AG04450 (cell line): ENCODE results near the gene TRIM44. TPM values are rescaled to one million over a fixed set of nuclear protein-coding genes. Genes with fewer than 3 reads are reported as not detected.

Source experiments
- CTCF ChIA-PET: fragments of 300-600, 350-600 bp; formaldehyde crosslinking; extraction: SDS; loops from one replicate; lab custom pipeline; 2022; ENCODE audit warnings: antibody characterized with exemption, inconsistent platforms; lab: Charles Lee
- POLR2A ChIA-PET: fragments of 350-600 bp; formaldehyde crosslinking; extraction: SDS; loops from one replicate; lab custom pipeline; 2021; ENCODE audit warnings: antibody characterized with exemption, inconsistent platforms; lab: Yijun Ruan, JAX
- DNase-seq: peaks from one replicate; pipeline ENCODE4 v3.0.0-alpha.2; 2011; ENCODE audit warnings: low read depth, low spot score
- H3K27ac ChIP-seq: one replicate; pipeline ENCODE4 v1.5.1; 2012; ENCODE audit warnings: low read depth, low read length, control low read depth
- H3K27me3 ChIP-seq: one replicate; pipeline ENCODE4 v1.6.0; 2012; ENCODE audit warnings: low read length; ENCODE audit not compliant: control insufficient read depth, insufficient read depth
- H3K4me3 ChIP-seq: 2 replicates; pipeline ENCODE4 v1.5.1; 2011; ENCODE audit warnings: mild to moderate bottlenecking, low read depth, low read length, control low read depth
- H3K9me3 ChIP-seq: 2 replicates; pipeline ENCODE4 v1.5.1; 2012; ENCODE audit warnings: low read length; ENCODE audit not compliant: control insufficient read depth, insufficient read depth
- polyA plus RNA-seq: library from polyadenylated mRNA; depleted of rRNA; stranded (reverse); fragments of >200 nt; gene quantifications from 2 replicates; pipeline ENCODE4 v1.2.3, GENCODE V29; 2011; rRNA removed
- TF ChIP-seq, protein P1 (sequence below): IDR thresholded peaks from 2 replicates; pipeline ENCODE4 v1.5.1; 2011; ENCODE audit warnings: low read depth, low read length, control low read depth, inconsistent platforms

The TRIM44 gene
- polyA plus RNA-seq, 1 experiment: 70.7 TPM

DNA sequence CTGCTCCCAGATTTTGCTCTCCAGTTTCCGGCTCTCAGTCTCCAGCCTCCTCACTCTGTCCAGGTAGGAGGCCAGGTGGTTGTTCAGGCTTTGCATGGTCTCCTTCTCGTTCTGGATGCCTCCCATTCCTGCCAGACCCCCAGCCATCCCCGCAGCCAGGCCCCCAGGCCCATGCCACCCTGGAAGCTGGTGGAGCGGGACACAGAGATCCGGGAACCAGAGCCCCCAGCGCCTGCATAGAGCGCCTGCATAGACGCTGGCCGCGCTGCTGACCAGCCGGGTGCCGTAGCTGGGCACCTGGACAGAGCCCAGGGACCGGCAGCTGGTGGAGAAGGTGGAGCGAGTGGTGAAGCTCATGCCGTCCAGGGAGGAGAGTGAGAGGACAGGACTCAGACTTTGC is 198.6 kb downstream of the TRIM44 start:
- POLR2A ChIA-PET: no interaction called here
- CTCF ChIA-PET: no interaction called here
- TF ChIP-seq, protein P1, sequence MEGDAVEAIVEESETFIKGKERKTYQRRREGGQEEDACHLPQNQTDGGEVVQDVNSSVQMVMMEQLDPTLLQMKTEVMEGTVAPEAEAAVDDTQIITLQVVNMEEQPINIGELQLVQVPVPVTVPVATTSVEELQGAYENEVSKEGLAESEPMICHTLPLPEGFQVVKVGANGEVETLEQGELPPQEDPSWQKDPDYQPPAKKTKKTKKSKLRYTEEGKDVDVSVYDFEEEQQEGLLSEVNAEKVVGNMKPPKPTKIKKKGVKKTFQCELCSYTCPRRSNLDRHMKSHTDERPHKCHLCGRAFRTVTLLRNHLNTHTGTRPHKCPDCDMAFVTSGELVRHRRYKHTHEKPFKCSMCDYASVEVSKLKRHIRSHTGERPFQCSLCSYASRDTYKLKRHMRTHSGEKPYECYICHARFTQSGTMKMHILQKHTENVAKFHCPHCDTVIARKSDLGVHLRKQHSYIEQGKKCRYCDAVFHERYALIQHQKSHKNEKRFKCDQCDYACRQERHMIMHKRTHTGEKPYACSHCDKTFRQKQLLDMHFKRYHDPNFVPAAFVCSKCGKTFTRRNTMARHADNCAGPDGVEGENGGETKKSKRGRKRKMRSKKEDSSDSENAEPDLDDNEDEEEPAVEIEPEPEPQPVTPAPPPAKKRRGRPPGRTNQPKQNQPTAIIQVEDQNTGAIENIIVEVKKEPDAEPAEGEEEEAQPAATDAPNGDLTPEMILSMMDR: no peak

GRCh38 chr11:35862666-35863065 is 200.1 kb downstream of the TRIM44 start:
- TF ChIP-seq, protein P1: no peak
- no peak for DNase-seq
- ChIA-PET CTCF (interaction anchor here (1.4 kb wide), 1 partner anchor 40 kb away, joined by 3 read pairs; no protein-coding TSS in a partner anchor), POLR2A (no interaction called here)
- H3K9me3 ChIP-seq: no peaks in the 10 kb centered on the region
- H3K4me3 ChIP-seq: no peak overlapping the region
- H3K27me3 ChIP-seq: peaks cover 11% of the 10 kb centered on the region
- no peak overlapping the region for H3K27ac ChIP-seq

More for the DNA sequence above, 198.6 kb downstream of the TRIM44 start:
- no peak for DNase-seq
- Histone ChIP-seq H3K27me3 (peaks cover 11% of the 10 kb centered on the region), H3K9me3 (no peaks in the 10 kb centered on the region), H3K4me3 (no peak overlapping the region), H3K27ac (no peak overlapping the region)

DNA sequence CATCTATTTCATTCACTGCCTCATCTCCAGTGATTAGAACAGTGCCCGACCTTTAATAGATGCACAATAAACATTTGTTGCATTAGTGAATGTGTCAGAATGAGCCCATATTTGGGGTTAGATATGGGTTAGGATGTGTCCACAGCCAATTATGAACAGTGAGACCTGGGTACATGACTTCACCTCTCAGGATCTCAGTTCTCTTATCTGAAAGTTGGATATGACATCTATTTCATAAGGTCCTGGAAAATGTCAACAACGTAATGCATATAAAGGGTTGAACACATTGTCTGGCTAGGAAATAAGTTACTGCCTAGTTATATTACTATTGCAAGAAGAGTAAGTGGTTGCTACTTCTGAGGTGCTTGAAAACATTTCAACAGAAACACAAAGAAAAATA is 201.6 kb downstream of the TRIM44 start:
- no peak for DNase-seq
- H3K27ac ChIP-seq: no peak overlapping the region
- H3K9me3 ChIP-seq: no peaks in the 10 kb centered on the region
- no peak overlapping the region for H3K4me3 ChIP-seq
- CTCF ChIA-PET: no interaction called here
- H3K27me3 ChIP-seq: peaks cover 12% of the 10 kb centered on the region
- POLR2A ChIA-PET: no interaction called here
- TF ChIP-seq, protein P1: no peak

DNA sequence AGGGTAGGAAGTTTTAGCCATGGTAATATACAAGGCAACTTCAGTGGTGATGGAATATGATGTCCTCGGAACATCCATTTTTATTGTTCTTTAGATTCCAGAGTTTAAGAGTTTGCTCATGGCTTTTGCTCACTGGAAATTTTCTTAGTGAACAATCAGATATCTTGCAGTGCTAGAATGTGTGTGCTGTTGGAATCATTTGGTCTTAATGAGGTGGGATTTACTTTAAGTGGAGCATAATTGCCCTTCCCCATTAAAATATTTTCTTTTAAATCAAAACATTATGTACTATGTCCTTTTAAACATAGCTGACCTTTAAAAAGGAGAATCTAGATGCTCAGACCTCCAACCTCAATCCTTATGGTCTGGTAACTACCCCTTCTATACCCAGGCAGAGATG is 204.0 kb downstream of the TRIM44 start:
- Histone ChIP-seq H3K4me3 (no peak overlapping the region), H3K27ac (no peak overlapping the region), H3K9me3 (no peaks in the 10 kb centered on the region), H3K27me3 (peaks cover 9% of the 10 kb centered on the region)
- ChIA-PET CTCF (interaction anchor here (1.4 kb wide), 1 partner anchor 45 kb away, joined by 5 read pairs; no protein-coding TSS in a partner anchor), POLR2A (no interaction called here)
- TF ChIP-seq, protein P1: no peak
- no peak for DNase-seq

Other genes starting within 250 kb of the TRIM44 start
- gene SLC1A2, start 243.2 kb upstream of the TRIM44 start, polyA plus RNA-seq: 0.97 and 1.1 TPM in 2 replicates
- gene PAMR1, start 137.2 kb upstream of the TRIM44 start, polyA plus RNA-seq: 215 and 247 TPM in 2 replicates
- 4.8 and 5.6 TPM in 2 replicates for gene FJX1, start 44.3 kb upstream of the TRIM44 start, polyA plus RNA-seq